Spleen (tissue), 7 donors: ENCODE results near the gene FAM107B.

Experiments used
- CTCF ChIP-seq, 11 experiments: fragments of 200-600 bp in 7 of 11; fragments of 450-650 bp in 4 of 11; sonication (generic) in 4 of 11; IDR thresholded peaks in 8 of 11; conservative IDR thresholded peaks in 3 of 11; 1 replicate in 7 of 11; 2 replicates in 4 of 11; pipeline versions ENCODE4 v1.4.0 to v1.8.0; 2016 to 2021; ENCODE audit warnings: antibody characterized with exemption in 11 of 11, inconsistent platforms in 4 of 11, mild to moderate bottlenecking in 1 of 11
- POLR2A ChIP-seq, 3 donors: fragments of 450-650 bp; IDR thresholded peaks; one replicate each; pipeline ENCODE4 v1.5.1; 2017; ENCODE audit warnings: antibody characterized with exemption in 3 of 3, mild to moderate bottlenecking in 1 of 3
- POLR2AphosphoS5 ChIP-seq, 3 donors: sonication (generic); formaldehyde crosslinking; IDR thresholded peaks; one replicate each; pipeline ENCODE4 v1.5.1; 2017; ENCODE audit warnings: antibody characterized with exemption in 3 of 3
- donor health status: DM: no; HTN: no; CAD: no; lungs with moderate emphysema.
- donor health status: DM: no; HTN: no; CAD: no.
- donor health status: DM: no; HTN: no; CAD: no.

- TF ChIP-seq CTCF (IDR thresholded peaks at IDR 0.05 in 8 of 11, conservative IDR thresholded peaks at IDR 0.05 in 3 of 11), result no peak
- no peak for TF ChIP-seq POLR2A (IDR thresholded peaks at IDR 0.05)
- no peak for TF ChIP-seq POLR2AphosphoS5 (IDR thresholded peaks at IDR 0.05)
Observed at GRCh38 chr10:14665304-14665703, 109.4 kb downstream of the FAM107B start.
